Globus pallidus (tissue), 1 donor: ENCODE results near the gene PPL.
"Not testable (repeated sequence)": the region's sequence is repeated elsewhere in the genome, so short reads cannot be mapped to it uniquely, and the experiment has no call there.

Experiments
- DNase-seq: peaks from one replicate; pipeline ENCODE4 v3.0.0-alpha.2; 2015; ENCODE audit warnings: low spot score

The PPL gene

GRCh38 chr16:4904942-4905615, 31.9 kb downstream of the PPL start:
- DNase-seq, result no peak

- no peak for DNase-seq
Measured at GRCh38 chr16:4904108-4904941, 32.6 kb downstream of the PPL start.

DNA sequence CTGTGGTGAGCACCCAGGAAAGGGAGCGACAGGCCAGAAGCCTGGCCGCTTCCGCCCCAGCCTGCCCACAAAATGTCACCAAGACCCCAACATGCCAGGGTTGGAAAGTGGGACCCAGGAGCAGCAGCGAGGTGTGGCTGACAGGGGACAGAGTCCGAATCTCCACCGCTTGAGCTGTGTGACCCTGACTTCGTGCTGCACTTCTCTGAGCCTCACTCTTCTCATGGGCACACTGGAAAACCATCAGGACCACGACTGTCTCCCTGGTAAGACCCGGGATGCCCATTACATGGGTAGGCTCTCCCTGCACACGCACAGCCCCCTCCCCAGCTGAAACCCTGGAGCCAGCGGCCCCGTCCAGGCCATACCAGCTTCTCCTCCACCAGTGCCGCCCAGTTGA, 34.9 kb downstream of the PPL start:
- DNase-seq, result no peak

GRCh38 chr16:4900750-4901149, 36.2 kb downstream of the PPL start:
- DNase-seq, result no peak

DNA sequence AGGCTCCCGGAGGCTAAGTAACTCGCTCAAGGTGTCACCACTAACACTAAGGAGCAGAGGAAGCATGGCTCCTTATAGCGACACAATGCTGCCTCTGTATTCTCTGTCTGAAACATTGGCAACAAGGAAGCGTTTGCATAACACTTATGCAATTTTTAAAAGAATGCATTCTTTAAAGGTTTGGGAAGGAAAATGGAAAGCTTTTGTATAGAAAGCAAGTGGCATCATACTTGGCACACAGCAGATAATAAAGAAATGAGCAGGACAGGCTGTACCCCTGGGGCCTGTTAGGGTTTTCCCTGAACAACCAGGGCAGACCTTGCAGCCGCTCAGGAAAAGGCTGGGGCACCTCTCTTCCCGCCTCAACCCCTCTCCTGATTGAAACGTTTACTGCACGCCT, 36.9 kb downstream of the PPL start:
- no peak for DNase-seq

- DNase-seq, result no peak
Measured at GRCh38 chr16:4899474-4899846, 37.5 kb downstream of the PPL start.

- no peak for DNase-seq
Measured at GRCh38 chr16:4898811-4899473, 38.0 kb downstream of the PPL start.

- DNase-seq, result no peak
Measured at GRCh38 chr16:4897328-4897727, 39.6 kb downstream of the PPL start.

DNA sequence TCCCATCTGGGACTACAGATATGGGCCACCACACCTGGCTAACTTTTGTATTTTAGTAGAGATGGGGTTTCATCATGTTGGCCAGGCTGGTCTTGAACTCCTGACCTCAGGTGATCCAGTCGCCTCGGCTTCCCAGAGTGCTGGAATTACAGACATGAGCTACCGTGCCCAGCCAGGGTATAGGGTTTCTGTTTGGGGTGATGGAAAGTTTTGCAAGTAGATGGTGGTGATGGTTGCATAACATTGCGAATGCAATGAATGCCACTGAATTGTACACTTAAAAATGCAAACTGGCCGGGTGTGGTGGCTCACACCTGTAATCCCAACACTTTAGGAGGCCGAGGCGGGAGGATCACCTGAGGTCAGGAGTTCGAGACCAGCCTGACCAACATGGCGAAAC, 40.2 kb downstream of the PPL start:
- DNase-seq, result not testable (repeated sequence)

- no peak for DNase-seq
Measured at GRCh38 chr16:4895366-4895765, 41.6 kb downstream of the PPL start.

DNA sequence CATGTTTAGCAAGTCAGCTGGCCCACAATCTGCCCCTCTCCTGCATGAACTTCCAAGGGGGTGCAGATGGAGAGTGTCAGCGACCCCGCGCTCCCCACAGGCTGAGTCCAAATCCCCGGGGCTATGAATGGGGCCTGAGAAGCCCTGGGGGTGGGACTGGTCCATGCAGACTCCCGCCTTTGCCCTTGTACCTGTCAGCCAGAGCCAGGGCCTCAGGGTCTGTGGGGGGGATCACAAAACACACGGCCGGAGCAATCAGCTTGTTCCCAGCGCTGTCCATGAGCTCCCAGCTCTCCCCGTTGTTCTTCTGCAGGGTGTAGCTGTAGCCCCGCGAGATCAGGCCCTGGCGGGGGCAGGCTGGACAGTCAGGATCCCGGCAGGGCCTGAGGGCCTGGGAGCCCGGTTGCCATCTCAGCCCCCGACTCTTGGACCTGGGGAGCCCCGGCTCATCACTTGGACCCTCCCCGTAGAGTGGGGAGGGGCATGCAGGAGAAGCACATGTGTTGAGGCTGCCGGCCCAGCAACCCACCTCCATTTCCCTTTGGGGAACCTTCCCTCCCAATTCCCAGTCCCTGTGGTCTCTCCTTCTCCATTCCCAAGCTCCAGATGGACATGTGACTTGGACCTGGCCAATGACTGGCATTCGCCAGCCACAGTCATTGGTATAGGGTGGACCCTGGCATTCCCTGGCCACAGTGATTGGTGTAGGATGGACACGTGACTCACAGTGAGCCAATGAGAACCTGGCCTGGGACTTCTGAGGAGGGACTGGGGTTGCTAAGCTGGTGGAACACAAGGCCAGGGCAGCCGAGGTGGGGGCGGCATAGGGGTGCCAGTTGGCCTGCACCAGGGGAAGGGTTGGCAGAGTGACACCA, 42.4 kb downstream of the PPL start:
- DNase-seq, result no peak

DNA sequence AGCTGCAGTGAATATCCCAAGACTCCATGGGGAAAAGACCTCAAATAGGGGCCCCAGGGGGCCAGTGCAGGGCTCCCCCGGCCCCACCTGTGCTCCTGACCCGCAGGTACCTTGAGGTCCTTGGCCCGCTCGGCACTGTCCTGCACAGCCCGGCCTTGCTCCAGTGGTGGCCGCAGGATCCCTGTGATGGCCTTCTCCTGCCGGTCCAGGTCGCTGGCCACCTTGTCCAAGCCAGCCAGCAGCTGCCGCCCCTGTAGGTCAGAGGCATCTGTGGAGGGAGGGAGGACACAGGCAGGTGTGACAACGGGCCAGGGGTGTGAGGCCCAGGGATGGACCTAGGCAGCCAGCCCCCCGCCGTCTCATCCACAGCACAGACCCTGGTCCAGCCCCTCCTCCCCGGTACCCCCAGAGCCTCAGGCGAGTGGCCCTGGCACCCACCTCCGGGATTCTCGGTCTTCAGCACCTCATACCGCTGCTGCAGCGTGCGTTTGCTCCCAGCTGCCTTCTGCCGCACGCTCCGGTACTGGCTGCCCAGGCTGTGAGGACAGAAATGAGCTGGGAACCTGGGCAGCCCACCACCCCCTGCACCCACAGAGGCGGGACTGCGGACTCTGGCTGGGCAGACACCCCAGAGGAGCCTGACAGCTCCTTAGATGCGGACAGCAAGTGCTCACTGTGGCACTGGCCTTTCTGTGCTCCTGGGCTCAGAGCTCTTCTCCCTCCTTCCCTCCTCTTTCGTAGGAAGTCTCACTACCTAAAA, 43.7 kb downstream of the PPL start:
- no peak for DNase-seq

DNA sequence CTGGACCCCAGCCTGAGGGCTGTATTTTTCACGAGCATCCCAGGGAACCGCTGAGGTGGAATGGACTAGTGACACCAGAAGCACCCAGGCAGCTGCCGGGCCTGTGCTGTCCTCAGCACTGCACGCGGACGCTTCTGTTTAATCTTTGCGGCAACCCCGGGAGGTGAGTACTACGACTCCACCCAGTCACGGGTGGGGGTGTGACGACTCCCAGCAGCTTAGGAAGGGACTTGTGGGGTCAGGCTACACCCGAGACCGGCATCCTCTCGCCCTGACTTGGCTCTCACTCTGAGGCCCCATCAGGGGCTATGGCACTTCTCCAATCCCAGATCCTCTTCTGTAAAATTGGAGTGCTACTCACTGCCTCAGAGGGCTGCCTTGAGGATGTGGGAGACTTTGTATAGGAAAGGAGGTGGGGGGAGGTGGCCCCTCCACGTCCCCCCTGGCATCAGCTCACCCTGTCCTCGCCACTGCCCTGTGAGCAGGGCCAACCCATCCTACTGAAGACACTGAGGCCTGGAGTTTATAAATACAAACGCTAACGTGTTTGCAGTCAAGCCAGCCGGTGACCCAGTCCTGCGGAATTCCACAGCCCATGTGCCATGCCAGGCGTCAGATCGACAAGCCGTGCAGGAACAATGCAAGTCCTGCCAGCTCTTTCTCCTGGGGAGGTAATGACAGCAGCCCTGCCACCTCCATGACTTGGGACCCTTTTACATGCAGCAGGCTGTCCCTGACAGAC, 44.4 kb downstream of the PPL start:
- DNase-seq, result no peak

DNA sequence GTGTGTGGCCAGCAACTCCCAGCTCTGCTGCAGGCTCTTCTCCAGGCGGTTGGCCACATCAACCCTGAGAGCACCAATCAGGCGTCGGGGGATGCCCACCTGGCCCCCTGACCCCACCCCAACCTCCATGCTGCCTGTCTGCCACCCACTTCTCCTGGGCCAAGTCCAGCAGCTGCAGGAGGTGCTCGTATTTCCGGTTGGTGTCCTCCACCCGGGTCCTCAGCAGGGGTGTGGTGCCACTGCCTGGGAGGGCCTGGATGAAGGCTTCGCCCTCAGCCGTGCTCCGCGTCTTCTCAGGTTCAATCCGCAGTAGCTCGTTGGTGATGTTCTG, 45.1 kb downstream of the PPL start:
- no peak for DNase-seq

DNA sequence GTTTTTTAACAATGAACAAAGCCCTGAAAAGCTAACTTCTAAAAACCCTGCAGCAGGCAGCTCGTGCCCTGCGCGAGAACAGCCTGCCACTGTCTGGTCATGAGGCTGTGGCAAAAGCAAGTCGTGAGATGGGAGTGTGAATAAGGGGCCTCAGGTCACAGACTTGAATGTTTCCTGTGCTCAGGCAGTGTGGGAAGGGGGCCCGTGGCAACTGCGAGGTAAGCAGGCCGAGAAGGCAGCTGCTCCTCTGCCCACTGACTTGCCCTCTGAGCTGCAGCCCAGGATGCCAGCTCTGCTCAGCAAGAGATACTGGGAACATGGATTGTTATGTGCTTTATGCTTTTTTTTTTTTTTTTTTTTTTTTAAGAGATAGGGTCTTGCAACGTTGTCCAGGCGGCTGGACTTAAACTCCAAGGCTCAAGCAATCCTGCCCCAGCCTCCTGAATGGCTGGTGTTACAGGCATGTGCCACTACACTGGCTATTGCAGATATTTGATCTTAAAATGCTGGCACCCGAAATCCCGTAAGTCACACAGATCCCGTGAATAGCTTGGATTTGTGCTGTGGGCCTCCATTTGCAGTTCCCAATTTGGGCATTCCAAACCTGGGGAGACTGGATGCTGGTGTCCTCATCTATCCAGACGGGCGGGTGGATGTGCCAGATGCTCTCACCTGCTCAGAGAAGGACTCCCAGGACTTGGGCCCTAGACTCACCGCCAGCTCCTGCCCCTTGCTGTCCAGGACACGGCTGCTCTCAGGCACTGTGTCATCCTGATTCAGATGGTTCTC, 45.7 kb downstream of the PPL start:
- DNase-seq, result no peak

GRCh38 chr16:4890686-4891085, 46.3 kb downstream of the PPL start:
- DNase-seq, result no peak

GRCh38 chr16:4890026-4890425, 46.9 kb downstream of the PPL start:
- DNase-seq, result no peak

- DNase-seq, result no peak
Measured at GRCh38 chr16:4888428-4889135, 48.4 kb downstream of the PPL start.

DNA sequence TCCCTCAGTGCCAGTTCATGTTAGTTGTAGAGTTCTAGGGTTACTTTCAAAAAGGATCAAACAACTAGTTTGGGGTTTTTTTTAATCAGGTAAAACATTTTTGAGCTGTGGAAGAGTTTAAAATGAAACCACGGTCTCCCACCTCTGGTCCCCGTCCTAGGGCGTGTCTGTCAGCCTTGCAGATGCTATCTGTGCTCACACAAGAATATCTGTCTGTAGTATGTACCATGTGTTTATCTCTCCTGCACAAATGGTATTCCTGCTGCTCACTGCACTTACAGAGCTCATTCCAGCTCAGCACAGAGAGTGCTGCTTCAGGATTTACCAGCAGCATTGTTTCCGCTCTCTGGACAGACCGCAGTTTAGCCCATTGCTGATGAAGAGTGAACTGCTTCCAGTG, 50.8 kb downstream of the PPL start:
- no peak for DNase-seq
